OCI-LY7 (cell line): Measurements from ENCODE around the gene ULK4.

Experiments used
- CTCF ChIP-seq: fragments of 200-600 bp; sonication (generic); conservative IDR thresholded peaks from 2 replicates; pipeline ENCODE4 v1.5.1; 2014; ENCODE audit warnings: mild to moderate bottlenecking, antibody characterized with exemption, low read length, moderate library complexity, mixed read lengths
- EZH2phosphoT487 ChIP-seq: fragments of 200-600 bp; sonication (generic); IDR thresholded peaks from 2 replicates; pipeline ENCODE4 v1.6.1; 2018; ENCODE audit warnings: low read depth, borderline replicate concordance, mild to moderate bottlenecking, mixed run types, antibody characterized with exemption, low read length, moderate library complexity, mixed read lengths

- TF ChIP-seq CTCF, result no peak
- no peak for TF ChIP-seq EZH2phosphoT487
Observed at GRCh38 chr3:41943311-41943843, 18.5 kb downstream of the ULK4 start.
